ENCODE data around the gene ZBTB9. TPM values are rescaled to one million over a fixed set of nuclear protein-coding genes. Genes with fewer than 3 reads are reported as not detected.

Gene ZBTB9
- total RNA-seq, 4 donors from 2014 or later, result 0.70 to 5.0 (median 2.6) TPM; not detected in 1

DNA sequence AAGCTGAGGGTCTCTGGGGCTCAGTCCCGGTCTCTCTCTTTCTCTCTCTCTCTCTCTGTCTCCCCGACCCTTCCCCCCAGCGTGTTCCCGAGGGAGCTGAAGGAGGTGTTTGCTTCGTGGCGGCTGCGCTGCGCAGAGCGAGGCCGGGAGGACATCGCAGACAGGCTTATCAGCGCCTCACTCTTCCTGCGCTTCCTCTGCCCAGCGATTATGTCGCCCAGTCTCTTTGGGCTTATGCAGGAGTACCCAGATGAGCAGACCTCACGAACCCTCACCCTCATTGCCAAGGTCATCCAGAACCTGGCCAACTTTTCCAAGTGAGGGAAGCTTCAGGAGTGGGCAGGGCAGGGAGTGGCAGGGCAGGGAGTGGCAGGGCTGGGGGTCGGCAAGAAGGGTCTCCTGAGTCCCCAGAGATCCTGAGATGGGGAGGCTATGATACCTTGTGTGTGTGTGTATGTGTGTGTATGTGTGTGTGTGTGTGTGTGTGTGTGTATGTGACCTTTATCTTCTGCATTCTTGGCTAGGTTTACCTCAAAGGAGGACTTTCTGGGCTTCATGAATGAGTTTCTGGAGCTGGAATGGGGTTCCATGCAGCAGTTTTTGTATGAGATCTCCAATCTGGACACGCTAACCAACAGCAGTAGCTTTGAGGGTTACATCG, 13.6 kb upstream of the ZBTB9 start:
- Histone ChIP-seq H3K27me3 (no peaks in the 10 kb centered on the region), H3K4me1 (no peaks in the 10 kb centered on the region), H3K9me3 (no peaks in the 10 kb centered on the region), H3K27ac (no peak overlapping the region), H3K4me3 (no peak overlapping the region), H3K36me3 (peaks cover 0 to 37% (median 0%) of the 10 kb centered on the region in 3 donors)
- TF ChIP-seq POLR2A (IDR thresholded peaks at IDR 0.05), result no peak
- TF ChIP-seq, protein P1, sequence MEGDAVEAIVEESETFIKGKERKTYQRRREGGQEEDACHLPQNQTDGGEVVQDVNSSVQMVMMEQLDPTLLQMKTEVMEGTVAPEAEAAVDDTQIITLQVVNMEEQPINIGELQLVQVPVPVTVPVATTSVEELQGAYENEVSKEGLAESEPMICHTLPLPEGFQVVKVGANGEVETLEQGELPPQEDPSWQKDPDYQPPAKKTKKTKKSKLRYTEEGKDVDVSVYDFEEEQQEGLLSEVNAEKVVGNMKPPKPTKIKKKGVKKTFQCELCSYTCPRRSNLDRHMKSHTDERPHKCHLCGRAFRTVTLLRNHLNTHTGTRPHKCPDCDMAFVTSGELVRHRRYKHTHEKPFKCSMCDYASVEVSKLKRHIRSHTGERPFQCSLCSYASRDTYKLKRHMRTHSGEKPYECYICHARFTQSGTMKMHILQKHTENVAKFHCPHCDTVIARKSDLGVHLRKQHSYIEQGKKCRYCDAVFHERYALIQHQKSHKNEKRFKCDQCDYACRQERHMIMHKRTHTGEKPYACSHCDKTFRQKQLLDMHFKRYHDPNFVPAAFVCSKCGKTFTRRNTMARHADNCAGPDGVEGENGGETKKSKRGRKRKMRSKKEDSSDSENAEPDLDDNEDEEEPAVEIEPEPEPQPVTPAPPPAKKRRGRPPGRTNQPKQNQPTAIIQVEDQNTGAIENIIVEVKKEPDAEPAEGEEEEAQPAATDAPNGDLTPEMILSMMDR (IDR thresholded peaks at IDR 0.05), result no peak
- DNase-seq, result no peak

DNA sequence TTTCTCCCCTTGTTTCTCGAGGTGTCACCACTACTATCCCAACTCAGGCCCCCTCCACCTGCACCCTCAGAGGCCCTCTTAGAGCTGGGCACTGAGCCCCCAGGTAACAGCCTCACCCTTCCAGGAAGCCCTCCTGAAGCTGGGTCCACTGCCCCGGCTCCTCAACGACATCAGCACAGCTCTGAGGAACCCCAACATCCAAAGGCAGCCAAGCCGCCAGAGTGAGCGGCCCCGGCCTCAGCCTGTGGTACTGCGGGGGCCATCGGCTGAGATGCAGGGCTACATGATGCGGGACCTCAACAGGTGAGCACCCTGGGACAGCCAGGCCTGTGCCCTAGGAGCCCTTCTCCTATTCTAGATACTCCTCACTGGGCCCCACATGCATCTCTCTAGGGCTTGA, 12.9 kb upstream of the ZBTB9 start:
- TF ChIP-seq, protein P1 (IDR thresholded peaks at IDR 0.05), result no peak
- no peak for TF ChIP-seq POLR2A (IDR thresholded peaks at IDR 0.05)

DNA sequence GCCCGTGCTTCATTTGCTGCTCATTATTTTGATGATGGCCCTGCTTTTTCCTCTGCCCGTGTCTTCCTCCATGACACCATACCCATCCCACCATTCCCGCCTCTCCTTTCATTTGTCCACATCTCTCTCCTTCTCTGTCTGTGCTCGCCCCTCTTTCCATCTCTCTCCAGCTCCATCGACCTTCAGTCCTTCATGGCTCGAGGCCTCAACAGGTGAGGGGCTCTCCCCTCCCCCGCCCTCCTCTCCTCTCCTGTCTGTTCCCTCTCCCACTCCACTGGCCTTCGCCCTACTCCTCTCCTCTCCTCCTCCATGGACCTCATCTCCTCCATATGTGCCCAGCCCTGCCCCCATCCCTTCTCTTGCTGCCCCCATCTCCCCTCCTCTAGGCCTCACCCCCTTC, 12.1 kb upstream of the ZBTB9 start:
- H3K36me3 ChIP-seq, result peaks cover 0 to 30% (median 0%) of the 10 kb centered on the region in 3 donors
- H3K27ac ChIP-seq, result no peak overlapping the region
- no peak for TF ChIP-seq POLR2A (IDR thresholded peaks at IDR 0.05)
- TF ChIP-seq, protein P1 (IDR thresholded peaks at IDR 0.05), result no peak
- no peak overlapping the region for H3K4me3 ChIP-seq
- no peaks in the 10 kb centered on the region for H3K27me3 ChIP-seq
- no peaks in the 10 kb centered on the region for H3K9me3 ChIP-seq
- H3K4me1 ChIP-seq, result no peaks in the 10 kb centered on the region
- DNase-seq, result no peak

More for the DNA sequence above, 12.9 kb upstream of the ZBTB9 start:
- no peak overlapping the region for H3K27ac ChIP-seq
- H3K4me3 ChIP-seq, result no peak overlapping the region
- peaks cover 0 to 38% (median 0%) of the 10 kb centered on the region in 3 donors for H3K36me3 ChIP-seq
- H3K27me3 ChIP-seq, result no peaks in the 10 kb centered on the region
- H3K4me1 ChIP-seq, result no peaks in the 10 kb centered on the region
- no peak for DNase-seq
- no peaks in the 10 kb centered on the region for H3K9me3 ChIP-seq

DNA sequence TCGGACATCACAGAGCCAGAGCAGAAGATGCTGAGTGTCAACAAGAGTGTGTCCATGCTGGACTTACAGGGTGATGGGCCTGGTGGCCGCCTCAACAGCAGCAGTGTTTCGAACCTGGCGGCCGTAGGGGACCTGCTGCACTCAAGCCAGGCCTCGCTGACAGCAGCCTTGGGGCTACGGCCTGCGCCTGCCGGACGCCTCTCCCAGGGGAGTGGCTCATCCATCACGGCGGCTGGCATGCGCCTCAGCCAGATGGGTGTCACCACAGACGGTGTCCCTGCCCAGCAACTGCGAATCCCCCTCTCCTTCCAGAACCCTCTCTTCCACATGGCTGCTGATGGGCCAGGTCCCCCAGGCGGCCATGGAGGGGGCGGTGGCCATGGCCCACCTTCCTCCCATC, 11.4 kb upstream of the ZBTB9 start:
- Histone ChIP-seq H3K9me3 (no peaks in the 10 kb centered on the region), H3K27me3 (no peaks in the 10 kb centered on the region), H3K27ac (no peak overlapping the region), H3K36me3 (peaks cover 0 to 23% (median 0%) of the 10 kb centered on the region in 3 donors), H3K4me3 (no peak overlapping the region), H3K4me1 (no peaks in the 10 kb centered on the region)
- TF ChIP-seq, protein P1 (IDR thresholded peaks at IDR 0.05), result no peak
- no peak for TF ChIP-seq POLR2A (IDR thresholded peaks at IDR 0.05)
- DNase-seq, result no peak

DNA sequence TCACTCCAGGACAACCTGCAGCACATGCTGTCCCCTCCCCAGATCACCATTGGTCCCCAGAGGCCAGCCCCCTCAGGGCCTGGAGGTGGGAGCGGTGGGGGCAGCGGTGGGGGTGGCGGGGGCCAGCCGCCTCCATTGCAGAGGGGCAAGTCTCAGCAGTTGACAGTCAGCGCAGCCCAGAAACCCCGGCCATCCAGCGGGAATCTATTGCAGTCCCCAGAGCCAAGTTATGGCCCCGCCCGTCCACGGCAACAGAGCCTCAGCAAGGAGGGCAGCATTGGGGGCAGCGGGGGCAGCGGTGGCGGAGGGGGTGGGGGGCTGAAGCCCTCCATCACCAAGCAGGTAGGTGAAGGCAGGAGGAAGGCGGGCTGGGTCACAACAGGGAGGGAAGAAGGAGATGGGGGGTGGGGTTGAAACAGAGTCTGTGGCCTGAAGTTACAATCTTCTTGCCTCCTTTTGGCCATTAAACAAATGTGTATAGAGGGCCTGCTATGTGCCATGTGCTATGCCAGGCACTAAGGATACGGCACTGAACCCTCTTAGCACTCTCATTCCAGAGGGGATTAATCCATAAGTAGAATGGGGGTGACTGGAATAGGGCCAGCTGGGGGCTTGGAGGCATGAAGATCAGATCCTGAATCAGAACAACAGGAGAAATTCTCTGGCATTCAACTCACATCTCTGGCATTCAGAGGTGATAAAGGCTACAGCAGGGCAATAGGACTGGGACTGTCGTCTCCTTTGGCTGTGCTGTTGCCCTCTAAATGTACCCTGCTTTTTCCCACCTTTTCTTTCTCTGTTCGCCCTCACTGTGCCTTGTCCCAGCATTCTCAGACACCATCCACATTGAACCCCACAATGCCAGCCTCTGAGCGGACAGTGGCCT, 10.5 kb upstream of the ZBTB9 start:
- DNase-seq, result no peak
- Histone ChIP-seq H3K4me3 (no peak overlapping the region), H3K27ac (no peak overlapping the region), H3K27me3 (no peaks in the 10 kb centered on the region), H3K4me1 (no peaks in the 10 kb centered on the region), H3K9me3 (no peaks in the 10 kb centered on the region), H3K36me3 (peaks cover 0 to 14% (median 0%) of the 10 kb centered on the region in 3 donors)
- TF ChIP-seq POLR2A (IDR thresholded peaks at IDR 0.05), result no peak
- TF ChIP-seq, protein P1 (IDR thresholded peaks at IDR 0.05), result no peak
